Gastroesophageal sphincter (tissue), 4 donors: Measurements from ENCODE around the gene DCUN1D3. TPM values are rescaled to one million over a fixed set of nuclear protein-coding genes. Genes with fewer than 3 reads are reported as not detected.

Experiments
- ATAC-seq: fragments of 150-250 bp; one replicate; pipeline ENCODE4 v1.9.1; 2016; ENCODE audit warnings: mild to moderate bottlenecking, moderate library complexity
- H3K27ac ChIP-seq, 4 donors: fragments of 200-600 bp; sonication (generic) in 3 of 4; 1 replicate in 3 of 4; 2 replicates in 1 of 4; pipeline ENCODE4 v1.5.1; 2016 to 2019
- H3K27me3 ChIP-seq: fragments of 200-600 bp; sonication (generic); one replicate; pipeline ENCODE4 v1.5.1; 2019
- H3K36me3 ChIP-seq, 2 donors: fragments of 200-600 bp; sonication (generic); one replicate each; pipeline ENCODE4 v1.5.1; 2019; ENCODE audit warnings: control low read depth in 1 of 2
- H3K4me1 ChIP-seq, 3 donors: fragments of 200-600 bp; sonication (generic); 1 replicate in 2 of 3; 2 replicates in 1 of 3; pipeline ENCODE4 v1.5.1; 2016 to 2019; ENCODE audit warnings: control low read depth in 2 of 3
- H3K4me3 ChIP-seq, 2 donors: fragments of 200-600 bp; sonication (generic); one replicate each; pipeline ENCODE4 v1.5.1; 2019; ENCODE audit warnings: mild to moderate bottlenecking in 1 of 2, moderate library complexity in 1 of 2
- H3K9me3 ChIP-seq, 3 donors: fragments of 200-600 bp; sonication (generic); one replicate each; pipeline ENCODE4 v1.5.1; 2017 to 2019; ENCODE audit warnings: control low read depth in 2 of 3
- CTCF ChIP-seq, 4 experiments: fragments of 200-600 bp in 2 of 4; fragments of 450-650 bp in 2 of 4; sonication (generic) in 1 of 4; IDR thresholded peaks; one replicate each; pipeline ENCODE4 v1.5.1; 2017 to 2019; ENCODE audit warnings: antibody characterized with exemption in 4 of 4, mild to moderate bottlenecking in 2 of 4, moderate library complexity in 2 of 4
- EP300 ChIP-seq: sonication (generic); formaldehyde crosslinking; IDR thresholded peaks from one replicate; pipeline ENCODE4 v1.6.1; 2017; ENCODE audit warnings: antibody characterized with exemption, mild to moderate bottlenecking
- POLR2A ChIP-seq, 2 donors: fragments of 450-650 bp; IDR thresholded peaks; one replicate each; pipeline ENCODE4 v1.6.1; 2017; ENCODE audit warnings: antibody characterized with exemption in 2 of 2, mild to moderate bottlenecking in 2 of 2, moderate library complexity in 1 of 2
- POLR2AphosphoS5 ChIP-seq: sonication (generic); formaldehyde crosslinking; IDR thresholded peaks from one replicate; pipeline ENCODE4 v1.6.1; 2017; ENCODE audit warnings: antibody characterized with exemption
- WGBS, 2 donors: methylation state at CpG; one replicate each; pipeline ENCODE4 v1.1.5; 2018; ENCODE audit warnings: low coverage in 1 of 2; 5-methylcytosine and 5-hydroxymethylcytosine counted together
- total RNA-seq, 4 donors: library from RNA; depleted of rRNA; stranded (reverse); fragments of >200 nt; gene quantifications; one replicate each; pipeline ENCODE4 v1.1.0, GENCODE V29; 2016

DCUN1D3 gene
- total RNA-seq, 4 donors from 2014 or later = 28.6 to 35.7 (median 33.5) TPM

GRCh38 chr16:20821682-20822081 lies 78.5 kb downstream of the DCUN1D3 start:
- no peak for ATAC-seq
- H3K4me3 ChIP-seq = no peak overlapping the region
- peaks cover 0 to 17% of the 10 kb centered on the region in 2 donors for H3K36me3 ChIP-seq
- H3K4me1 ChIP-seq = no peaks in the 10 kb centered on the region
- WGBS, 2 donors = 89 to 90% methylated on average over 4 of the region's 4 CpGs
- no peak for TF ChIP-seq CTCF (IDR thresholded peaks at IDR 0.05)
- TF ChIP-seq EP300 = no peak
- no peak for TF ChIP-seq POLR2A (IDR thresholded peaks at IDR 0.05)
- TF ChIP-seq POLR2AphosphoS5 = no peak
- H3K27ac ChIP-seq = no peak overlapping the region
- no peaks in the 10 kb centered on the region for H3K27me3 ChIP-seq
- H3K9me3 ChIP-seq = no peaks in the 10 kb centered on the region

- H3K9me3 ChIP-seq = no peaks in the 10 kb centered on the region
- H3K4me3 ChIP-seq = no peak overlapping the region
- WGBS, 2 donors = 83 to 100% methylated on average over 1 to 2 of the region's 4 CpGs
- no peaks in the 10 kb centered on the region for H3K27me3 ChIP-seq
- H3K36me3 ChIP-seq = peaks cover 0 to 11% of the 10 kb centered on the region in 2 donors
- ATAC-seq = no peak
- TF ChIP-seq EP300 = no peak
- no peak overlapping the region for H3K27ac ChIP-seq
- no peaks in the 10 kb centered on the region for H3K4me1 ChIP-seq
These were observed 81.1 kb downstream of the DCUN1D3 start for GRCh38 chr16:20818929-20819585.

GRCh38 chr16:20814784-20815183 lies 85.4 kb downstream of the DCUN1D3 start:
- TF ChIP-seq POLR2AphosphoS5 (no peak), CTCF (IDR thresholded peaks at IDR 0.05) (no peak), EP300 (no peak), POLR2A (IDR thresholded peaks at IDR 0.05) (no peak)
- Histone ChIP-seq H3K27me3 (no peaks in the 10 kb centered on the region), H3K4me1 (no peaks in the 10 kb centered on the region), H3K9me3 (no peaks in the 10 kb centered on the region), H3K4me3 (no peak overlapping the region), H3K27ac (no peak overlapping the region), H3K36me3 (peaks cover 0 to 4% of the 10 kb centered on the region in 2 donors)
- 79 to 81% methylated on average over 3 to 4 of the region's 4 CpGs for WGBS, 2 donors
- ATAC-seq = no peak

GRCh38 chr16:20812510-20812909 lies 87.6 kb downstream of the DCUN1D3 start:
- ATAC-seq = no peak
- Histone ChIP-seq H3K27ac (no peak overlapping the region), H3K36me3 (peaks cover 0 to 4% of the 10 kb centered on the region in 2 donors), H3K4me1 (peaks cover 0 to 3% (median 0%) of the 10 kb centered on the region in 3 donors), H3K4me3 (no peak overlapping the region), H3K27me3 (no peaks in the 10 kb centered on the region), H3K9me3 (no peaks in the 10 kb centered on the region)
- 79 to 100% methylated on average over 1 to 2 of the region's 2 CpGs for whole genome bisulfite sequencing, 2 donors
- TF ChIP-seq CTCF (IDR thresholded peaks at IDR 0.05) = no peak
- TF ChIP-seq POLR2AphosphoS5 = no peak
- TF ChIP-seq POLR2A (IDR thresholded peaks at IDR 0.05) = no peak
- TF ChIP-seq EP300 = no peak

- 79 to 92% methylated on average over 5 to 8 of the region's 10 CpGs for WGBS, 2 donors
- no peak for ATAC-seq
- Histone ChIP-seq H3K4me1 (peaks cover 0 to 8% (median 0%) of the 10 kb centered on the region in 3 donors), H3K4me3 (no peak overlapping the region), H3K36me3 (peaks cover 0 to 4% of the 10 kb centered on the region in 2 donors), H3K27ac (no peak overlapping the region), H3K27me3 (no peaks in the 10 kb centered on the region), H3K9me3 (no peaks in the 10 kb centered on the region)
- no peak for TF ChIP-seq EP300
- TF ChIP-seq POLR2A (IDR thresholded peaks at IDR 0.05) = no peak
- no peak for TF ChIP-seq POLR2AphosphoS5
- no peak for TF ChIP-seq CTCF (IDR thresholded peaks at IDR 0.05)
These were observed 88.2 kb downstream of the DCUN1D3 start for GRCh38 chr16:20811889-20812439.
